ENCODE measurements around the gene CRMP1.

- no peak for TF ChIP-seq CTCF (IDR thresholded peaks at IDR 0.05)
- TF ChIP-seq POLR2A (IDR thresholded peaks at IDR 0.05), result no peak
- no peak for TF ChIP-seq EP300 (IDR thresholded peaks at IDR 0.05)
Observed at GRCh38 chr4:5866841-5867813, 25.8 kb downstream of the CRMP1 start.
